Coronary artery (tissue), 2 donors: Measurements from ENCODE around the gene LMO1.

Experiments used
- DNase-seq: peaks from one replicate; pipeline ENCODE4 v3.0.0-alpha.2; 2017; ENCODE audit warnings: low spot score
- H3K27ac ChIP-seq, 2 donors: fragments of 200-600 bp; sonication (generic); one replicate each; pipeline ENCODE4 v1.5.1; 2016 to 2019
- H3K4me3 ChIP-seq: fragments of 200-600 bp; sonication (generic); 2 replicates; pipeline ENCODE4 v1.5.1; 2016; ENCODE audit warnings: mild to moderate bottlenecking, moderate library complexity
- TF ChIP-seq, protein P1 (sequence below): fragments of 200-600 bp; sonication (generic); IDR thresholded peaks from one replicate; pipeline ENCODE4 v1.5.1; 2019; ENCODE audit warnings: antibody characterized with exemption

The LMO1 gene

DNA sequence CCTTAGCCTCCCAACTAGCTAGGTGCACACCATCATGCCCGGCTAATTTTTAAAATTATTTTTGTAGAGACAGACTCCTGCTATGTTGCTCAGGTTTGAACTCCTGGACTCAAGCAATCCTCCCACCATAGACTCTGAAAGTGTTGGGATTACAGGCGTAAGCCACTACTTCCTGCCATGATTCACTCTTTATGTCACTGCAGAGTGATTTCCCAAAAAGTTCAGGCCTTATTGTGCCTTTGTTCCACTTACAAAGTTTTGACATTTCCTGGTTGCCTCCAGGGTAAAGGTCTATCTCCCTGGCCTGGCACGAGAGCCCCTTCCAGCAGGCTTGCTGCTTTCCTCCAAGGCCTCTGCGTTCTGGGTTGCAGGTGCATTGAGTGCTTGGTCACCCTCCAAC is 50.3 kb downstream of the LMO1 start:
- Histone ChIP-seq H3K27ac (no peak overlapping the region), H3K4me3 (no peak overlapping the region)
- TF ChIP-seq, protein P1, sequence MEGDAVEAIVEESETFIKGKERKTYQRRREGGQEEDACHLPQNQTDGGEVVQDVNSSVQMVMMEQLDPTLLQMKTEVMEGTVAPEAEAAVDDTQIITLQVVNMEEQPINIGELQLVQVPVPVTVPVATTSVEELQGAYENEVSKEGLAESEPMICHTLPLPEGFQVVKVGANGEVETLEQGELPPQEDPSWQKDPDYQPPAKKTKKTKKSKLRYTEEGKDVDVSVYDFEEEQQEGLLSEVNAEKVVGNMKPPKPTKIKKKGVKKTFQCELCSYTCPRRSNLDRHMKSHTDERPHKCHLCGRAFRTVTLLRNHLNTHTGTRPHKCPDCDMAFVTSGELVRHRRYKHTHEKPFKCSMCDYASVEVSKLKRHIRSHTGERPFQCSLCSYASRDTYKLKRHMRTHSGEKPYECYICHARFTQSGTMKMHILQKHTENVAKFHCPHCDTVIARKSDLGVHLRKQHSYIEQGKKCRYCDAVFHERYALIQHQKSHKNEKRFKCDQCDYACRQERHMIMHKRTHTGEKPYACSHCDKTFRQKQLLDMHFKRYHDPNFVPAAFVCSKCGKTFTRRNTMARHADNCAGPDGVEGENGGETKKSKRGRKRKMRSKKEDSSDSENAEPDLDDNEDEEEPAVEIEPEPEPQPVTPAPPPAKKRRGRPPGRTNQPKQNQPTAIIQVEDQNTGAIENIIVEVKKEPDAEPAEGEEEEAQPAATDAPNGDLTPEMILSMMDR = no peak
- no peak for DNase-seq

DNA sequence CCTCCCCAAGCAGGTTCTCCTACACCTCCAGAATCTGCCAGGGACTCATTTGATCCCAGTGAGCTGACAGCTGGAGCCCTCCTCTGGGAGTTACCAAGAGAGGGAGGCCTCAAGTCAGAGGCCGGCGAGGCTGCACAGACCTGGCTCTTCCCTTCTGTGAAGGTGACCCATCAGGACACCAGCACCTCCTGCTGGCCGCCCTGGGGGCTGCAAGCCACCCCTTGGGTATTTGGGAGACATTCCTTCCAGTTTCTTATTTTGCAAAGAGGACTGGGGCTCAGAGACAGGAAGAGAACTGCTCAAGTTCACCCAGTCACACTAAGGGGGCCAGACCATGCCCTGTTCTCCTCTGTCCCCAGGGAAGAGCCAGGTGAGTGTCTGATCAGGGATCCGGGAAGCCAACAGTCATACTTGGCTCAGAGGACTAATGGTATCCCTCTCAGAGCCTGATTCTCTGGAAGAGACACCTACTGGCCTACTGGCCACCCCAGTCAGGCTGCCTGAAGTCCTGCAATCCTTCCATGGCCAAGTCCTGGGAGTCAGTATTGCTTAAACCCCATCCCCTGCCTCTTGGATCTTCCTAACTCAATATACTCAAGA is 54.4 kb downstream of the LMO1 start:
- no peak overlapping the region for H3K4me3 ChIP-seq
- TF ChIP-seq, protein P1 = peak; percentile 21
- no peak overlapping the region for H3K27ac ChIP-seq
- DNase-seq = no peak

DNA sequence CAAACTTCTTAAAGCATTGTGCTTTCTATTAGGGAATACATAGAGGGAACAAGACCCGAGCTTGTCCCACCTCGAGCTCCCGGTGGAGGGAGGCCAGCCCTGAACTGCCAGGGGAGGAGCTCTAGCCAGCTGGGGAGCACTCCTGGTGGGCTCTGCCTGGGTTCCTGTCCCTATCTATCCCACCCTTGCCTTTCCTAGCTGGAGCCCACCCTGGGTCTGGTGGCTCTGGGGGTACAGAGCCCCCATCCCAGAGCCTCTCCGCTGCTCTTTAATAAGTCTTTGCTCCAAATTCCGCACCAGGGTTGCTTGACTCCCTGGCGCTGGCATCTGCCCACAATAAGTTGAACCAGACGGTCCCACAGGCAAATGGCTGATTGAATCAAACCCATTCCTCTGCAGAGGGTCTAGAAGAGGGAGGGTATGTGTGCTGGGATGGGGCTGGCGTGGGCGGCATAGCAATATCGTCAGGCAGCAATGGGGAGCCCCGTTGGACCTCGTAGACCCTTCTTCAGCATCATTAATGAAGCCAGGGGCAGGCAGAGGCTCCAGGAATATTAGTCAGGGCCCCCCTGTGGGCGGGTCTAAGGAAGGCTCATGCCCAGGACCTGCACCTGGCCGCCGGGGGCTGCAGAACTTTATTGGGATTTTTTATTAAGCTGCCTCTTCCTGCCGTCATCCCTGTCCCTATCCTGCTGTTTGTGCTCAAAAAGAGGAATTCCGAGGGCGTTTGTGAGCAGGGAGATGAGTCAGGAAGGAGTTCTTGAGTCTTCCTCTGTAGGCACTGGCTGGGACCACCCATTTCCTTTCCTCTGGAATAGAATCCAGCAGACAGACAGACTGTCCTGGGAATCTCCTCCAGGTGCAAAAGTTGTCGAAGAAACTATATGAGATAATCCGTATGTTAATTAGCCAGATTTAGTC is 56.3 kb downstream of the LMO1 start:
- Histone ChIP-seq H3K27ac (peak overlapping the region; percentile 10 to 80), H3K4me3 (peak overlapping the region; percentile 44)
- TF ChIP-seq, protein P1 = no peak
- peak; percentile 70 for DNase-seq

DNA sequence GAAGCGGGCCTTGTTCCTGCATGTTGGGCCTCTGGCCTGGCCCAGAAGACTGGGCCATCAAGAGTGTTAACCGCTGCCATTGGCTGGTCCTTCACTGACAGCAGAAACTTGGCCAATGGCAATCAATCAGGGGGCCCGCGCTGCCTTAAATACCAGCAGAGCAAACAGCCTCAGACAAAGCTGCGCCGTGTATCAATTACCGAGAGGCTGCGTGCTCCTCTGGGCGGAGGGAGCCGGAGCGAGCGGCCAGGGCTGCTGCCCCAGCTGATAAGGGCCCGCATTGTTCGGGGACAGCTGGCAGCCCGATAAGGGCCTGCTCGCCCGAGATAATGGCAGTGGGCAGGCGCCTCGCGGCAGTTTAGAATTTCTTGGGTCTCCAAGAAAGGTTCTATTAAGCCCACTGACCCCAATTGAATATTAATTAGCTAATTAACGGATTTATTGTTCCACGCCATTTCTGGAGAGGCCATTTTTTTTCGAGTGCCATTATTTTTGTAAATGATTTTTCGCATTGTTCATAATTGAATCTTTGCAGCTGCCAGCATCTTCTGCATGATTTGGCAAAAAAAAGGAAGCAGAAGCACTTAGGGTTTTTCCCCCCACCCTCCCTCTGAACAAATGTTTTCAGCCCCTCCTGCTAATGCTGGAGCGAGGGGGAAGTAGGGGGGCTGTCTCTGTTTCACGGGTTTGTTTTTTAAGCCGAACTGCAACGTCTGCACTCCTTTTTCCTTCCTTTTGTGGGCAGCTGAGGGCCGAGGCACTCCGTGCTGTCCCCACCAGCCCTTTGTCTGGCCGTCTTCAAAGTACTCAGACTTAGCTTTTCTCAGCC is 57.2 kb downstream of the LMO1 start:
- TF ChIP-seq, protein P1 = no peak
- Histone ChIP-seq H3K27ac (peak overlapping the region; percentile 10 to 80), H3K4me3 (peak overlapping the region; percentile 44)
- peak; percentile 65 for DNase-seq

DNA sequence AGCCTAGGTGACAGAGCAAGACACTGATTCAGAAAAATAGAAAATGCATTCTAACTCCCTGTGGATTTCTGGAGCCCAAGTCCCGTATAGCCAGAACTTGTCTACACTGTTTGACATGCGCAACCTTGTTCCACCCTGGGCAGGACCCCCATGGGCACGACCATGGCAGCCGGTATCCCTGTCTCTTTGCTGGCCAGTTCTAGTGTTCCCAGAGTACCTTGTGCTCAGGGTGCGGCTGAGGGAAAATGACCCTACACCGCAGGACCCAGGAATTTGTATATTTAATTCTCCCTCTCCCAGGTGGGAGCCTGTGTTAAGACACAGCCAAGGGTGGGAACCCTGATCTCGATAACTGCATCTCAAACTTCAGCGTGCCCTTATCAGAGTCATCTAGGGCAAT is 58.1 kb downstream of the LMO1 start:
- TF ChIP-seq, protein P1 = no peak
- peak overlapping the region in 1 of 2 donors; percentile 22 for H3K27ac ChIP-seq
- peak; percentile 45 for DNase-seq
- no peak overlapping the region for H3K4me3 ChIP-seq

DNA sequence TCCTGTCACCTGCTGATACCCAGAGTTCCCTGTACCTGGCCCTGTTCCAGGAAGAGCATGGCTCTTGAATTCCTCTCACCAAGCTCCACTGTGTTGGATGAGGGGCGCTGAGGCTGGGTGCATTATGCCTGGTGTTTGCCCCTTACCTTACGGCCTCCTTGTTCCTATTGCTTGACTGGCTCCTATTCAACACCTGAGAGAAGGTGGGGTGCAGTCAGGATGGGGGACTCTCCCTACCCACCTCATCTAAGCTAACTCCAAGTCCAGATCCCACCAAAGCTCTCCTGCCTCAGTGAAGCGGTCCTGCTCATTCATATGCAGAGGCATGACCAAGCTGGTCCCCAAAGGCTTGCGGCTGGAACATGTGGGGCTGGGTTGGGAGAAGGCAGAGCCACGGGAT is 59.1 kb downstream of the LMO1 start:
- peak; percentile 58 for DNase-seq
- Histone ChIP-seq H3K27ac (no peak overlapping the region), H3K4me3 (no peak overlapping the region)
- TF ChIP-seq, protein P1 = no peak
